ENCODE data around the gene C11orf21.

Gene C11orf21

DNA sequence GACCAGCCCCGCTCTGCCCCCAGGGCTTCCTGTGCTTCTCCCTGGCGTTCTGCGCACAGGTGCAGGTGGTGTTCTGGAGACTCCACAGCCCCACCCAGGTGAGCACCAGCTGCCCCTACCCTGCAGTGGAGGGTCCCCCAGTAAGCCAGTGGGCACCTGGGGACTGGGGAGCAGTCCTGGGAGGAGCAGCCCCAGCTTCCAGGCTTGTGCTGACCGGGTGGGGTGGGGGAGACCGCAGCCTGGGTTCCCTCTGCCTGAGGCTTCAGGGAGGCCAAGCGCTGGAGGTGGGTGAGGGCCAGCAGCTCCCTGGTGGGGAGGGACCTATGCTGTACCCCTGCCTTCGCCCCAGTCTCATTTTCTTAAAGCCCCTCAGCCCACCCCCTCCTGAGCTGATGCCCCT, 7.0 kb upstream of the C11orf21 start:
- no peak for DNase-seq (ENCODE audit: low read depth in 2 of 2)

DNA sequence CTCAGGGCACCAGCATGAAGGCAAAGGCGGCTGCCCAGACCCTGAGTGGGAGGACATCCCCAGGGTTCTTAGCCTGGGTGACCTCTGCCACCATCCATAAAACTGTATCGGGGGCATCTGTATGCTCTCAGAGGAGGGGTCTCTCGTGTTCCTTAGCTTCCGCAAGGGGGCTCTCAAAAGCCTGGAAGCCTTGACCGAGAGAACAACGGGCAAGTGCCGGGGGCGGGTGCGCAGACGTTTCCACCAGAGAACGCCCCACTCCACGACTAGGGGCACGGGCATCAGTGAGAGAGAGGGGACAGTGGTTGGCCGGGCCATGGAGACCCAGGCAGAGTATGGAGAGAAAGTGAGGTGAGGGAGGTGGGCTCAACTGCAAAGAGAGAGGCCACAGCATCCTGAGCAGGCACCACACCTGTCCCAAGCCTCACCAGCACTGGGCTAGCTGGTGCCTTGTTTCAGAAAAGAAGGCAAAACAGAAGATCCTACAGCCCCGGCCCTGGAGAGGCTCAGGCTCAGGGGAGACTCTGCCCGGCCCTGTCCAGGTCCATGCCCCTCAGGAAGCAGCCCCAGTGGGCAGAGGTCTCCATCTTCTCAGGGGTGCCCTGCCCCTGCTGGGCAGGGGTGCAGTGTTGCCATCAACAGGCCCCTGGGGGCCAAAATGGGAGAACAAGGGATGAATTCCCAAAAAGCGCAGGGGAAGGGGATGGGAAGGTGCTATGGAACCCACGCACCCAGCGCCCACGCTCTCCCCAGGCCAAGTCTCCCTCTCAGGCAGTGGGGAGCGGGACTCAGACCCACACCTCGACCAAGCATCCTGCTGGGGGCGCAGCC, 6.0 kb upstream of the C11orf21 start:
- DNase-seq (ENCODE audit: low read depth in 2 of 2), result no peak

- no peak for DNase-seq (ENCODE audit: low read depth in 2 of 2)
Observed at GRCh38 chr11:2306877-2307500, 5.3 kb upstream of the C11orf21 start.

GRCh38 chr11:2306452-2306823, 4.7 kb upstream of the C11orf21 start:
- no peak for DNase-seq (ENCODE audit: low read depth in 2 of 2)

- DNase-seq (ENCODE audit: low read depth in 2 of 2), result no peak
Observed at GRCh38 chr11:2305788-2306451, 4.2 kb upstream of the C11orf21 start.

GRCh38 chr11:2305140-2305778, 3.5 kb upstream of the C11orf21 start:
- peak; percentile 59 to 89 for DNase-seq (ENCODE audit: low read depth in 2 of 2)

DNA sequence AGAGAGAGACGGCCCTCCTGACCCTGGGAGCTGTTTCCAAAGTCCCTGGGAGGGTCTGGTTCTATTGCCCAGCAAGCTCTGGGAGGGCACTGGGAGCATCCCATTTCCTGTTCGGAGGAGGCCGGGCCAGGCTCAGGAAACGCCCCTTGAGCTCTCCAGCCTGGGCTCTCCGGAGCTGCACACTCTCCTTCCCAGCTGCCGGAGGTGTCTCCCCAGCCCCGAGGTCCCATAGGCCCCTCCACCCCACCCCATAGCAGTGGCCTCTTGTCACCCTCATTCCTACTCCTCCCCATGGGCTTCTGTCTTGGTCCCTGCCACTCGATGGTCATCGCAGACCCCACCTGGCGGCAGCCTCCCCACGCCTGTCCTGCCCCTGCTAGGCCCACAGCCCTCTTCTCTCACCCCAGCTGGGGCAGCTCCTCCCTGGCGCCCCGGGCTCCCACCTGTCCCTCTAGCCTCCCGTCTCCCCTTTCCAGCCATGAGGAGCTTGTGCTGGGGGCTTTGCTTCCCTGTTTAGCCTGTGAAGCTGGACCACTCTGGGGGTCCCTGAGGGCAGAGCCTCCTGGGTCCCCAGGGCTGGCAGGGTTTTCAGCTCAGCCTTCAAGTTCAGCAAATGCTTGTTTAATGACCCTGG, 2.9 kb upstream of the C11orf21 start:
- no peak for DNase-seq (ENCODE audit: low read depth in 2 of 2)

- DNase-seq (ENCODE audit: low read depth in 2 of 2), result no peak
Observed at GRCh38 chr11:2303627-2304505, 2.1 kb upstream of the C11orf21 start.

DNA sequence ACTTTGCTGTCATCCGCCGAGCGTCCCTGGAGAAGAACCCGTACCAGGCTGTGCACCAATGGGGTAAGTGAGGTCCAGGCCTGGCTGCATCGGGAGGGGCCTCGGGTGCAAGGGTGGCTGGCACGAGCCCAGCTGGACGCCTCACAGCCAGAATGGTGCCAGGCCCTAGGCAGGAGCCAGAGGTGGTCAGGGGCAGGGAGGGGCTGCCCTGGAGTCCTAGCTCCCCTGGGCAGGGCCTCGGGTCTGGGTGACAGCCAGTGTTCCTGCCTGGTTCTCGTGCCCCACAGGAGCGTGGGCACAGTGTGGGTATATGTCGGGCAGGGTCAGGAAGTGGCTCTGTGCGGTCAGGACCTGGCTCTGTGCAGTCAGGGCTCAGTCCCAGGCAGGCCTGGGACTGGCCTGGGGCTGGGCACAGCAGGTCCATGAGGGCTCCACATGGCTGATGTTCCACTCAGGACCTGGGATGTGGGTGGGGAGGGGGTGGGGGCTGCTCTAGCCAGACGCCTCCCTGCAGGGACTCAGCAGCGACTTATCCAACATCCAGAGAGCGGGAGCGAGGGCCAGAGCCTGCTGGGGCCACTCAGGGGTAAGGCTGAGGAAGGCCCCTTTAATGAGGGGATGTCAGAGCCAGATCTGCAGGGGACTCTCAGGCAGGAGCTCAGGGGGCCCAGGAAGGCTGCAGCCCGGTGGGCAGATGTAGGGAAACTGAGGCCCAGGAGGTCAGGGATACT, 1.3 kb upstream of the C11orf21 start:
- no peak for DNase-seq (ENCODE audit: low read depth in 2 of 2)

DNA sequence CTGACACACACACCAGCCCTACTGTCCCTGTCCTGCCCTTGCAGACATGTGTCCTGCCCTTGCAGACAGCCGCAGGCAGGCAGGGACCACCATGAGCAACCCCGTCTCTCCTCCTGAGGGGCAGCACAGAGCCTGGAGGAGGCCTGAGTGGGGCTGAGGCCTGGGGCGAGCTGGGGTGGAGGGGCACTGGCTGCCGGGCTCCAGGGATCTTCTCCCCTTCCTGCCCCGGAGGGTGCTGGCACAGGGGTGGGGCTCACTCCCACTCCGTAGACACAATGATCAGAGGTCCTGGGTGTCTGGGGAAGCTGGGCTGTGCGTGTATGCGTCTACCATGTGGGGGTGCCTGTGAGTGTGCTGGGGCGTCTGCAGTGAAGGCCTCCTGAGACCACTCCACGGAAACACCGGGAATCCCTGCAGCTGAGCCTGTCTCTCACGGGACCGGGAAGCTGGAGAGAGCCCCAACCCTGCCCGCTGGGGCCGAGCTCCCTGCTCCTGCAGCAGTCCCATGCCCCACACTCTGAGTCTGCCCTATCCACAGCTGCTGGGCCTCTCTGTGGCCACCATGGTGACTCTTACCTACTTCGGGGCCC, 683 bp upstream of the C11orf21 start:
- DNase-seq (ENCODE audit: low read depth in 2 of 2), result no peak

- no peak for DNase-seq (ENCODE audit: low read depth in 2 of 2)
Observed at GRCh38 chr11:2300936-2301630, 635 bp downstream of the C11orf21 start.

DNA sequence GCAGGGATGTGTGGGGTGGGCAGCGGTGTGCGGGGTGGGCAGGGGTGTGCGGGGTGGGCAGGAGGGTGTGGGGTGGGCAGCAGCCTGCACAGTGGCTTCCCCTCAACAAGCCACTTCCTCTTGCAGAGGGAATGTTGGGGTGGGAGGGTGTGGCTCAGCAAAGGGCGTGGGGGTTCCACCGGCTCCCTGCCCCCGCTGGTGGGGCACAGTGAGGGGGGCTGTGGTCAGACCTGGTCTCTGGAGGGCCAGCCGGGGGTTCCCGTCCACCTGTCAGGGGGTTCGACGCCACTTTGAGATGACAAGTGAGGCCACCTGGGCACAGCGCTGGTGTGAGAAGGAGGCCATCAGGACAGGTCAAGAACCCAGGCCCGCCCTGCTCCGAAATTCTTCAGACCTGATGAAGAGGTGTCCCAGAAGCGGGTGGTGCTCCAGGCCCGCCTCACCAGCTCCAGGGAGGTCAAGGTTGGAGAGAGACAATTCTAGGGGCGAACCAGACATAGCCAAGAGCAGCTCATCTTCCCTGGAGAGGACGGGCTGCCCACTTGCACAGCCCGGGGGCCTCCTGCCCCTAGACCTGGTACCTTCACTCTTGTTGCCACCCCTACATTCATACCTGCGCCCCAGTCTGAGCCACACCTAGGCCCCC, 1.3 kb downstream of the C11orf21 start:
- DNase-seq (ENCODE audit: low read depth in 2 of 2), result no peak

- DNase-seq (ENCODE audit: low read depth in 2 of 2), result no peak
Observed at GRCh38 chr11:2299773-2300172, 1.9 kb downstream of the C11orf21 start.

- DNase-seq (ENCODE audit: low read depth in 2 of 2), result no peak
Observed at GRCh38 chr11:2298795-2299761, 2.6 kb downstream of the C11orf21 start.

GRCh38 chr11:2298131-2298794, 3.5 kb downstream of the C11orf21 start:
- DNase-seq (ENCODE audit: low read depth in 2 of 2), result no peak

- DNase-seq (ENCODE audit: low read depth in 2 of 2), result no peak
Observed at GRCh38 chr11:2297623-2298030, 4.1 kb downstream of the C11orf21 start.

Measured in stimulated activated CD4-positive, alpha-beta T cell treated with anti-CD3 and anti-CD28 coated beads, Interleukin-12 subunit alpha, Interleukin-12 subunit beta, amount 100 ng/mL, for 24 hours (primary cell).